ENCODE data around the gene FBLN5.
A peak's percentile ranks its signal among the peaks of the same experiment; 100 is the strongest.

Gene FBLN5

GRCh38 chr14:91947475-91948184 is at the start of gene FBLN5:
Gene FBLN5, minus strand, starts transcription at chr14:91947694. Its CDS starts 465 bp downstream, at chr14:91947229.
- DNase-seq: no peak

GRCh38 chr14:91996948-91997371 is 49.5 kb upstream of the FBLN5 start:
- DNase-seq: peak; percentile 3

- no peak for DNase-seq
Observed at GRCh38 chr14:91987192-91987591, 39.7 kb upstream of the FBLN5 start.

- no peak for DNase-seq
Observed at GRCh38 chr14:91985521-91986255, 38.2 kb upstream of the FBLN5 start.

GRCh38 chr14:91985008-91985407 is 37.5 kb upstream of the FBLN5 start:
- DNase-seq: no peak

- no peak for DNase-seq
Observed at GRCh38 chr14:91983588-91983987, 36.1 kb upstream of the FBLN5 start.

GRCh38 chr14:91980157-91980556 is 32.7 kb upstream of the FBLN5 start:
- DNase-seq: no peak

- no peak for DNase-seq
Observed at GRCh38 chr14:91977884-91978283, 30.4 kb upstream of the FBLN5 start.

- no peak for DNase-seq
Observed at GRCh38 chr14:91975763-91976162, 28.3 kb upstream of the FBLN5 start.

GRCh38 chr14:91971188-91971778 is 23.8 kb upstream of the FBLN5 start:
- DNase-seq: no peak

GRCh38 chr14:91968280-91968679 is 20.8 kb upstream of the FBLN5 start:
- DNase-seq: no peak

GRCh38 chr14:91964724-91965123 is 17.2 kb upstream of the FBLN5 start:
- no peak for DNase-seq

- no peak for DNase-seq
Observed at GRCh38 chr14:91964011-91964410, 16.5 kb upstream of the FBLN5 start.

GRCh38 chr14:91963465-91963864 is 16.0 kb upstream of the FBLN5 start:
- no peak for DNase-seq

- no peak for DNase-seq
Observed at GRCh38 chr14:91961297-91962220, 14.1 kb upstream of the FBLN5 start.

GRCh38 chr14:91957876-91958313 is 10.4 kb upstream of the FBLN5 start:
- DNase-seq: no peak

- DNase-seq: no peak
Observed at GRCh38 chr14:91956616-91957015, 9.1 kb upstream of the FBLN5 start.

- no peak for DNase-seq
Observed at GRCh38 chr14:91955168-91955567, 7.7 kb upstream of the FBLN5 start.

GRCh38 chr14:91953170-91953985 is 5.9 kb upstream of the FBLN5 start:
- no peak for DNase-seq

GRCh38 chr14:91946622-91947474 is 646 bp downstream of the FBLN5 start:
- DNase-seq: no peak
